ENCODE results near the gene CYP2A6.
"Not testable (repeated sequence)": the region's sequence is repeated elsewhere in the genome, so short reads cannot be mapped to it uniquely, and the experiment has no call there.

CYP2A6 gene

DNA sequence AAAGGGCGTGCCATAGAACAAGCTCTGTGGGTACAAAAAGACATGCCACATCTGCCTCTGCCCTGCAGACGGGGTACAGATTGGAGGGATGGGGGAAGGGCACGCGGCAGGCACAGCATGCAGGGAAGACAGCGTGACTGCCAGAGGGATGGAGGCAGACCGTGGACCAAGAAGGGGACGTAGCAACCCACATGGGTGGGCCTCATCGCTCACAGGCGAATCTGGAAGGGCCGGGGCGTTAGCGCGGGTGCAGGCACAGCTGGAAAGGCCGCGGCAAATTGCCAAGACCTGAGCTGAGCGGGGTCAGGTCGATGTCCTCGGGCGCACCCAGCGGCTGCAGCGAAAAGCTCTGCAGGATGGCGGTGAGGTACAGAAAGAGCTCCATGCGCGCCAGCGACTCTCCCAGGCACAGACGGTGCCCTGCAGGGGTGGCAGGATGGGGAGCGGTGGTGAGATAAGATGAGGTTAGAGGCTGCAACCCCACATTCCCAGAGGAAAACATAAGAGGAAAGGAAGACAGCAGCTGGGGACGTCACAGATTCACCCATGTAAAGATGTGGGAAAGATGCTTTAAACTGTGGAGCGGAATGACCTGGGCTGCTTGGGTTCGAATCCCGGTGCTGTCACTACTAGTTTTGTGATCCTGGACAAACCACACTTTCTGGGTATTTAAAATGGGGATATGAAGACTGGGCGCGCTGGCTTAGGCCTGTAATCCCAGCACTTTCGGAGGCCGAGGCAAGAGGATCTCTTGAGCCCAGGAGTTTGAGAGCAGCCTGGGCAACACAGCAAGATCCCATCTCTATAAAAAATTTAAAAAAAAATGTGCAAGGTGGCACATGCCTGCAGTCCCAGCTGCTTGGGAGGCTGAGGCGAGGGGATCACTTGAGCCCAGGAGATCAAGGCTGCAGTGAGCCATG lies 31.5 kb downstream of the CYP2A6 start:
- peak; percentile 69 to 76 for DNase-seq

DNA sequence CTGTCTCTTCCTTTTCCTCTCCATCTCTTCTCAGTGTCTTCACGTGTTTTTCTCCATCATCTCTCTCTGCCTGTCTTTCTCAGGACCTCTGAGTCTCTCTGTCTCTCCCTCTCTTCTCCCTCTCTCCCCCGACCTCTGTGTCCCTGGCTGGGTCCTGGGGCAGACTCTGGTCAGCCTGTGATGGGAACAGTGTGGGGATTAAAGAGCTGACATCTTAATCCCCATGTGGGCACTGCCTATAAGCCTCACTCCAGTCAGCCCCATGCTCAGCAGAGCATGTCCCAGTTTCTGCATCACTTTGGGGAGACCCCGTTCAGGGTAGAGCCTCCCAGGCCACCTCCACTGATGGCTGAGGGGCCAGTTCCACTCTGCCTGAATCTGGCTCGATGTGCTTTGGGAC lies 35.0 kb downstream of the CYP2A6 start:
- no peak for DNase-seq

DNA sequence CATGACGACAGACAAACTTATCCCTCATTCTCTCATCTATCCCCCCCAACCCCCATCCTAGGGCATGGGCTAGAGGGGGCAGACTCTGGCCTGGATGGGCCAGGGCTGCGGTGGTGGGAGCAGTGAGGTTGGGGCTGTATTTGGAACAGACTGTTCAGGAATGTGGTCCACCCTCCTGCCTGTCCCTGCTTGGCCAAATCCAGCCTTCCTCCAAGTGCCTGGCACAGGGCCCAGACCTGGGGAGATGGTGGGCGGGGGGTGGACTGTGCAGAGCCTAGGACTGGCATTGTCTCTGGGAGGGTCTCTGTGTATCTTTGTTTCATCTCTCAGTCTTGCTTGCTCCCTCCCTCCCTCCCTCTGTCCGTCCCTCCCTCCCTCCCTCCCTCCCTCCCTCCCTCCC lies 37.1 kb downstream of the CYP2A6 start:
- DNase-seq = no peak

DNA sequence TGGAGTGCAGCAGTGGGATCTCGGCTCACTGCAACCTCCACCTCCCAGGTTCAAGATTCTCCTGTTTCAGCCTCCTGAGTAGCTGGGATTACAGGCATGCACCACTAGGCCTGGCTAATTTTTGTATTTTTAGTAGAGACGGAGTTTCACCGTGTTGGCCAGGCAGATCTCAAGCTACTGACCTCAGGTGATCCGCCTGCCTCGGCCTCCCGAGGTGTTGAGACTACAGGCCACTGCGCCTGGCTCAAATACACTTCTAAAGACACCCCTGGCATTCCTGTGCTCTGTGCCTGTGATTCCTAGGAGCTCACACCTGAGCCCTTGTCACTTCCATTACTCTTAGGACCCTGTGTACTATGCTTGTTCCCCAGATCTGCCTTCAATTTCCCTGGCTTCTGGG lies 37.7 kb downstream of the CYP2A6 start:
- not testable (repeated sequence) for DNase-seq

DNA sequence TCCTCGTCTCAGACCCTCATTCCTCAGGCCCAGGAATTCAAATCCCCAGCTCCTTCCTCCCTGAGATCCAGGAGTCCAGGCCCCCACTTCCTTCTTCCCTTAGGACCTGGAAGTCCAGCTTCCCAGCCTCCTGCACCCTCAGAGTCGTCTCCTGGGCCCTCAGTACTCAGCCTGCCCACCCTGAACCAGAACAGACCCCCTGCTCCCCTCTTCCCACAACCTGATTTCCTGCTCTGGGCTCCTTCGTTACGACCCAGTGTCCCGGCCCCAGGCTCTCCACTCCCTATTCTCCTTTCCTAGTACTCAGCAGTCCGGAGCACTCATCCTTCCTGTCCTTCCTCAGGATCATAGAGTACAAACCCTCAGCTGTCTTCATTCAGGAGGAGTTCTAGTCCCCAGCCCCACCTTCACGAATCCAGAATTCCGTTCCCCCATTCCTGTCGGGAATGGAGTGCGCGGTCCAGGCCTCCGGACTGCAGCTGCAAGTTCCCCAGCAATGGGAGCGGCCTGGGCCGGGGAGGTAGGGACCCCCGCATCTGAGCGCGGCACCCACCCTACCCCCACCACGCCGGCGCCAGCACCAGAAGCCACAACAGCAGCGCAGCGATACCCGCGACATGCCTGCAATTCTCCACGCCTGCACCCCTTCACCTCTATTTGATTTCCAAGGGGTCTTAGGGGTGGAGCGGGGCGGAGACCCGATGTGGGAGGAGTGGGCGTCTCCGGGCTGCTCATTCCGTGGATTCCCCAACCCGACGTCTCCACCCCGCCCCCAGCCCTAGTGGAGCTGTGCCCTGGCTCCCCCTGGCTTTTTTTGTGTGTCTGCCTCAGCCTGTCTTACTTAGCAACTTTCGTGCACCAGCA lies 38.5 kb downstream of the CYP2A6 start:
- DNase-seq = peak in 1 of 2 experiments; percentile 36

DNA sequence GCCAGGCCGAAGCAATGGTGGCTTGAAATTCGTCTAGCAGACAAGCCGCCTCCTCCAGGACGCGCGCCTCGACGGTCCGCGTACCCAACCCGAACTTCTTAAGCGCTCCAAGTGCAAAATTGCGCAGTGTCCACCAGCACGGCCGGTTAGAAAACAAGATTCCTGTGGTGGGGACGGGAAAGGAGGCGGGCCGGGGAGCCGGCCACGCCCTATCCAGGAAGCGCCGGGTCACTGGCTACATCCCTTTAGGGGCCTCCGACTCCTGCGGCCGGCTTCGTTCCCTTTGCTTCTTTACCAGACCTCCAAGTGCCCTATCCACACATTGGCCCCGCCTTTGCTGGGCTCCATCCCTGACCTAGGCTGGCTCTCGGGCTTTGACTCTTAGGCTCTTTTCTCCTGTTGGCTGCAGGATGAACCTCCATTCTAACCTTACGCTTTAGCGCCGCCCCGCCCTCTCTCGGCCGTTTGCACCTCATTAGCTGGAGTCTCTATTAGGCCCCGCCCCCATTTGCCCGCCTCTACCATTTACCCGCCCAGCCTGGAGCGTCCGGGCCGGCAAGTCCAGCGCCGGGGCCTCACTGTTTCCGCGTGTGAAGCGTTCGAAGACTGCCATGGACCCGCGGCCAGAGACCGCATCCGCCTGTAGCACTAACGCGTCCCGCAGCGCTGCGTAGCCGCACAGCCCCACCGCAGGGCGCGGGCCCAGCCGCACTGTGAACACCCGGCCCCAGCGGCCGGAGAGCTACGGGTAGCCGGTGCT lies 39.4 kb downstream of the CYP2A6 start:
- DNase-seq = peak in 1 of 2 experiments; percentile 36

DNA sequence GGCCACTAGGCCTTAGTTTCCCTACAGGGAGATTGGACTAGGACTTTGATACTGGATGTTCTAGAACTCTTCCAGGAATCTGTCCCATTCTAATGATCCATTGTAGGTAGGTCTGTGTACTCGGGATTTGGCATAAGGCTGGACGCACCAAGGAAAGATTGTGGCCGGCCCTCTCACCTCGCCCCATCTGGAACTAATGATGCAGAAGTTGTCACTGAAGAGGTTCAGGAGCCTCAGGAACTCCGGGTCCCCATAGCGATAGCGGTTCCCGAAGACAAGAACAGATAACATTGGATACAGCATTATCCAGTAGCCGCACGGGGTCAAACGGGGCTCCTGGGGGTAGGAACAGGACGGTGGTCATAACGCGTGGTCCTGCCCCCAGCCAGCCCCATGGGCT lies 40.1 kb downstream of the CYP2A6 start:
- DNase-seq = no peak

DNA sequence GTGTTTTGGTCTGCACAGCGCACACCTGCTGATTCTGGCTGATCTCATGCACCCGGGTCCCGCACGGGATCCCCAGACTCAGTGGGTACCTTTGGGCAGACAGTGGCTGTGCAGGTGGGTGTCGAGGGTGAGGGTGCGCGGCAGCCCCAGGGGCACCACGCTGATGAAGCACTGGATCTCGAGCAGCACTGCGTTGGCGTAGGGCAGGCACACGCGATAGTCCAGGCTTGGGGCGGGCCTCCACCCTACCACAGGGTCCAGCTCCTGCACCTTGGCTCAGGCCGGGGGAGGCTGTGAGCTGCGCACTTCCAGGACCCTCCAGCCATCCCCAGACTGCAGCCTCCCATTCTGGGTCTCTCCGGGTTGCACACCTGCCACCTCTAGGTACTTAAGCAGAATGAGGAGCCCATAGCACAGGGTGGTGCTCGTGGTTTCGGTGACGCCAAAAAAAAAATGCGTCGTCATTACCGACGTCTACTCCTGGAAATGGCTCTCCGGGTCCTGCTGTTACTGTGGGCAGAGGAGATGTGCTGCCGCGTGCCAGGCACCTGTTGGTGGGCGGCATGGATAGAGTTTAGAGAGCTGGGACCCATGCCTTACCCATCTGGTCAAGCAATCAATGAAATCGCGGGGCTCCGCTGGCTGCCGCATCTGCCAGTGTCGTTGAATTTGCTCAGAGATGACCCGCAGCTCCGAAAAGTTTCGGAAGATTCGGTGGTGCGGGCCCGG lies 40.7 kb downstream of the CYP2A6 start:
- DNase-seq = no peak

DNA sequence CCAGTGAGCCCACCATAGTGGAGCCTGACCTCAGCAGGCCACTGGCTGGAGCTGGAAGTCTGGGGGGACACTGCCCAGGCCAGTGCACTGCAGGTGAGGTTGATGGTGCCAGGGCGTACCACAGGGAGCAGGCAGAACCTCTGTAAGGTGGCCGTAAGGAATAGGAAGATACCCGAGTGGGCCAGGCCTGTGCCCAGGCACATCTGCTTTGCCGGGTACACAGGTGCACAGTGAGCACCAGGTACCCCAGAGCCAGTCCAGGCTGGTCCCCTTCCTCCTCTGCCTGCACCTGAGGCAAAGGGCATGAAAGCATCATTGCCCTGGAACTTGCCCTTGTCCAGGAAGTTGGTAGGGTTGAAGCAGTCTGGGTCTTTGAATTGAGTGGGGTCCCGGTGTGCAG lies 41.8 kb downstream of the CYP2A6 start:
- no peak for DNase-seq

DNA sequence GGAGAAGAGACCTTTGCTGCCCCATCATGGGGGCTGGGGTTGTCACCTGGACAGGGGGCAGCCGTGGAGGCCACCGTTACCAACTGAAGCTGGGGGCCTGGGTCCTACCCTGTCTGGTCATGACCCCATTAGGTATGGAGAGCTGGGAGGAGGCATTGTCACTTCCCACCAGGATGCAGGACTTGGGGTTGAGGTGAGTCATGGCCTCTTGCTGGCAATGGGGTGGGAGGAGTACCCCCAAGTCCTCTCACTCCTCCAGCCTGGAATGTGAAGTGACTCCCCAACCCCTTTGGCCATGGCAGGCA lies 42.3 kb downstream of the CYP2A6 start:
- DNase-seq = no peak

DNA sequence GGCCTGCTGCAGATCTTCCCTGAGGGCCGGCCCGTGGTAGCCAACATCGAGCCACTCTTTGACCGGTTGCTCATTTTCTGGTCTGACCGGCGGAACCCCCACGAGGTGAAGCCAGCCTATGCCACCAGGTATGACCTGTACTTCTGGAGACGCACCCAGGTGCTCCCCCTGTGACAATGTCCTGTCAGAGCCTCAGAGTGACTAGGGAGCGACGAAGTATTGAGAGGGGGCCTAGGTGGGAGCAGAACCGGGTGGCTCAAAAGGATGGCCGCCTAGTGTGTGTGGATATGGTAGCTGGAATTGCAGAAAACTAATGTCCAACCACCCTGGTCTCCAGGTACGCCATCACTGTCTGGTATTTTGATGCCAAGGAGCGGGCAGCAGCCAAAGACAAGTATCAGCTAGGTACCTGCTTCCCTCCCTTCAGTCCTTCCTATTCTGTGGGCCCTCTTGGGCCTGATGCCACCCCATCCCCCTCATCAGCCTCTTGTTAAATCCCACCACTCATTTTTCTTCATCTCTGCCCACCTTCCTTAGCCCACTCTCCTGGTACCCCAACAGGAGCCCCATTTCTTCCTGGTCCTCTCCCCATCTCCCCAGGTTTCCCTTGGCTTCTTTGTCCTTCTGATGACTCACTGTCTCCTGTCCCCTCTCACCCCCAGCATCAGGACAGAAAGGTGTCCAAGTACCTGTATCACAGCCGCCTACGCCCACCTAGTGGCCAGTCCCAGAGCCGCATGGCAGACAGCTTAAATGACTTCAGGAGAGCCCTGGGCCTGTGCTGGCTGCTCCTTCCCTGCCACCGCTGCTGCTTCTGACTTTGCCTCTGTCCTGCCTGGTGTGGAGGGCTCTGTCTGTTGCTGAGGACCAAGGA lies 42.9 kb downstream of the CYP2A6 start:
- DNase-seq = no peak

DNA sequence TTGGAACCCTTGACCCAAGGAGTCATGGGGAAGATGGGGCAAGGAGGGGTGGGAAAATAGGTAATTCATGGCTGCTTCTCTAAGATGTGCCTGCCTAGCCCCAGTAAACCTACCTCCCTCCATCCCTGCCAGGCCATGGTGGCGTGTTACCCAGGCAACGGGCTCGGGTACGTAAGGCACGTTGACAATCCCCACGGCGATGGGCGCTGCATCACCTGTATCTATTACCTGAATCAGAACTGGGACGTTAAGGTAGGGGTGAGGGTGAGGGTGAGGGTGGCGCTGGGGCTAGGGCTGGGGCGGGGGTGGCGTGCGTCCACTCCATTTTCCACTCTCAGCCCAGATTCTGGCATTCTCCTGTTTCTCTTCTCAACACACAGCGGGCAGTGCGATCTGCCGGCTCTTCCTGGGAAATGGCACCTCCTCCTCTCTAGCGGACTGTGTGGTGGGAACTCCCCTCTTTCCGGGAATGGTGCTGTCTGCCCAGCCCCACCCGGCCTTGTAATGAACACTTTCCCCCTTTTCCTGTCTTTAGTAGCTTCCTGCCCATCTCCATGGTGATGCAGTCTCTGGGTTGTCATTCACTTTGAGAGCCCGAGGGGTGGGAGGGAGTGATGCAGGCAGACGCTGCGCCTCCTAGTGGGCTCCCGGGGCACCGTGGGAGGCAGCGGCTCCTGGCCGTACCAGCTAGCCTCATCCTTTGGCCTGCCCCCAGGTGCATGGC lies 43.7 kb downstream of the CYP2A6 start:
- DNase-seq = peak; percentile 70 to 73

DNA sequence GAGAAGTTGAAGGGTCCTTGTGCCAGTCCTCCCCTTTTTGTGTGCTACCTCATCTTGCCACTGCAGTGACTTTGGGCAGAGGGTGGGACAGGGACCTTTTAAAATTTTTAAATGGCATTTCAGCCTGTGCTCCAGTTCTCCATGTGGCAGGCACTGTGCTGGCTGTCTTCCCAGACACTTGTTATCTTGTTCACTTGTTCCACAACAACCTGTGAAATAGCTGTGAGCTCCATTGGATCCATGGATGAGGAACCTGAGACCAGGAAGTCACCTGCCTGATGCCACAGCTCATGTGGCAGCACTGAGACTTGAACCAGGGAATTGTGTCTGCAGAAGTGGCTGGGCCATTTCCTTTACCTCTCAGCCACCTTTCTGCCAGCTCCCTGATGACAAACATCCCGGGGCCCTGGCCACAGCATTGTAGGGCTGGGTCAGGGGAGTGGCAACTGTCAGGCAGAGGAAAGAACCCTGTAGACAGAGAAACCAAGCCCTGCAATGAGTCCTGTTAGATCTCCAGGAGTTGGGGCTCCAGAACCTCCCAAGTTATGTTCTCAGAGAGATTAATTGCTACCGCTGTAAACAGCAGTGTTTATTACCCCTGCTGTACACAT lies 44.9 kb downstream of the CYP2A6 start:
- DNase-seq = peak in 1 of 2 experiments; percentile 38

DNA sequence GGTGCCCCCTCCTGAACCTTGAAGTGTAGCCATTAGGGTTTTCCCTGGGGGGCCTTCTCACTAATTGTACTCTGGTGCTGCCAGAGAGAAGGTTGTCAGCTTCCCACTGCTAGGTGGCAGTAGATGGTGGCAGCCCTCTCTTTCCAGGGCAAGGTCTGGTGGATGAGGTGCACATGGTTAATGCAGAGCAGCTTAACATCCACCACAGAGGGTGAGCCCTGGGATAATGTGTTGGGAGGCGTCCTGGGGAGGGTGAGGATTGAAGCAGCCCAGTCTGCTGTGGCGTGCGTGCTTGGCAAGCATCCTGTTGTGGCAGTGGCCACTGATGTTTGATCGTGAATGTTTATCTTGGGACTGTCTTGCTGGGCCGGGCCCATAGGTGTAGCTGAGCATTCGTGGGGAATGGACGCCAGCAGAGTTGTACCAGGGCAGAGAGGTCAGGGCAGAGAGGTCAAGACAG lies 45.4 kb downstream of the CYP2A6 start:
- DNase-seq = no peak

DNA sequence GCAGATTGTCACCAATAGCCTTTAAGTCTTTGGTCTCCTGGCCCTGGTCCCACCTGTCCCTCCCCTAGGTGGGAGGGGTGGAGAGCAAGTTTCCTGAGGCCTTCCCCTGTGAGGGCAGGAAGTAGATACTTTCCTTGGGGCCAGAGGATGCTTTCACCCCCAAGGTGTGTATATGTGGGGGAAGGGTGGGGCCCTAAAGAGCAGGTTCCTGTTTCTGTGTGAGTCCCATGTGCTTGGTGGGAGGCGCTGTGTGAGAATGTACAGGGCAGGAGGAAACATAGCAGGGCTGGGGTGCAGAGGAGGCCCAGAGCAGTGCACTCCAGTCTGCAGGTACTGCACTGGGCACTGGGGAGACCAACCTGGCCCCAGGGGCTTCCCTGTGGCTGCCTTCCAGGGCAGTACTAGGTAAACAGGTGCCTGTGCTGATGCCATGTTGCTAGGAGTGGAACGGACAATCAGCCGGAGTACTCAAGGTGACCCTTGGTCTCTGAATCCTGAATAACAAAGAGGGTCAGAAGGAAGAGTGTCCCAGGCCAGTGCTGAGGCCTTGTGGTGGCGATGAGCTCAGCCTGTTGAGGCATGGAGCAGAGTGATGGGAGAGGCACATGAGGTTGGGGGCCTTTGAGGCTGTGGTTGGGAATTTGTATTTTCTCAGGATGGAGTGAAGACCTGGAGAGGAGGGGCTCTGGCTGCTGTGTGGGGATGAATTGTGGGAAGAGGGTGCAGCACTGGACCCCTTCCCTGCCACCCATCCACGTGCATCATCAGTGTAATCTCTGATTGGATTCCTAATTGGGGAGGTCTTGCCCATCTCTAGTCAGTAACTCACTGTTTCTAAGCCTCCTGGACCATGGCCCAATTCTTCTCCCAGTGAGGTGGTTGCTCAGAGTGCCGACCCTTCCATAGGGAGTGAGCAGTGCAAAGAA lies 46.1 kb downstream of the CYP2A6 start:
- DNase-seq = peak; percentile 30 to 57

DNA sequence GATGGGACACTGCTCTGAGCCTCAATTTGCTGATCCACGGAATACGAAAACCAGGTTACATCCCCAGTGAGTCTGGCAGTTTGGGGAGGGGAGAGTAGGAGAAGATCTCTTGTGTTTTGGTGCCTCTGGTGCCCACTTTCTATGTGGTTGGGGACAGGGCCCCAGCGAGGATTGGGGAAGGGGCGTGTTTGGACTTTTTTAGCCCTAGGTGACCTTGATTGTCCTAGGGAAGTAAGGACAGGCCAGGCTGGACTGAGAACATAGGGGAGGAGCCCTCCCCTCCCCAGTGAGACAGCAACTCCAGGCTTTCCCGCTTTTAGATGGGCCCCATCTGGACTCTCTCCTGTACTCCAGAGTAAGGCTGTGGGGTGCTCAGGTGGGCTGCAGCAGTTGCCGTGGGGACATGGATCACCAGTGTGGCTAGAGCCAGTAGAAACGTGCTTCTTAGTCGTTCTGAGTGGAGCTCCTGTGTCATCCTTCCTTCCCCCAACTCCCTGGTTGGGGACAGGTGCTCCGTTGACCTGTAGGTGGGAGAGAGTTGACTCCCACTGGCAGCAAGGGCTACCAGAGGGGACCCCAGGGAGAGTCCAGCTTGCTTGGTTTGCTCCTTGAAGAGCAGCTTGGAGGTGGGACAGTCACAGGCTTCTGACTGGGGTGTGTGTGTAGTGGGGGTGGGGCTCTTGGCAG lies 46.9 kb downstream of the CYP2A6 start:
- DNase-seq = no peak

DNA sequence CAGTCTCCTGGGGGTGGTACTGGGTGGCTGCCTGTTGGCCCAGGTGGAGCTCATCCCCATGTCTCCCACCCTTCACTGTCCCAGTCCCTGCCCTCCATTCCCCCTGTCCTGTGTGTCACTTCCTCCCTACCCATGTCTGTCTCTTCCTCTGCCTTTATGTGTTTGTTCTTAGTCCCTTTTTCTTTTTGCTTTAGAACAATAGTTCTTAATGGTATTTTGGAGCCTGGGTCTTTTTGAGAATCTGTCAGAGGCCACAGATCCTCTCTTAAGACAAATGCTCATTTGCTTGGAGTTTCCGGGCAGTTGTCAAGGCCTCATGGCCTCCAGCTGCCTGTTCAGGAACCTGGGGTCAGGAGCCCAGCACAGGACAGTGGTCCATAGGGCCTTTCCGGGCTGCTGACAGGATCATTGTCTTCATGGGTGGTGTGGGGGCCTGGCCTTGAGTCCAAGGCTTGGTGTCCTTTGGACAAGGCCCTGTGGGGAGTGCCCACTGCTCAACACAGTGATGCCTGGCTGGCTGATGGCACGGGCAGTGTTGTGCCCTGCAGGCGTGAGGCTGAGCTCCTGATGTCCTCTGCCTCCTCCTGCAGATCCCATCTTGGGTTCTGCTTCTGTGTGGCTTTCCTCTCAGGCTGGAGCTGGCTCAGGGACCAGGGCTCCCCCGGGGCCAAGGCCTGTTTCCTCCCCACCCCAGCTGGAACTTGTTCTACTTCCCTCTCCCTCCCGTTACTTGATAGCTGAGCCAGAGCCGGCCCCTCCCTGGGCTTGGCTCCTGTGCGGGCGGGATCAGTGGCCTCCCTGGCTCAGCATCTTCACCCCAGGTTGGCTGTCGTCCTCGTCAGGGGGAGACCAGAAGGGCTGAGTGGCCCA lies 47.7 kb downstream of the CYP2A6 start:
- no peak for DNase-seq
